GM13976 (cell line): ENCODE results near the gene KIF6.
"Not testable (repeated sequence)": the region's sequence is repeated elsewhere in the genome, so short reads cannot be mapped to it uniquely, and the experiment has no call there.

ENCODE experiments used
- DNase-seq: peaks from one replicate; pipeline ENCODE4 v3.0.0; 2012; ENCODE audit warnings: low spot score
- CTCF ChIP-seq: IDR thresholded peaks from 2 replicates; pipeline ENCODE4 v1.5.1; 2012; ENCODE audit warnings: borderline replicate concordance, mild to moderate bottlenecking; ENCODE audit not compliant: insufficient read depth; ENCODE audit errors: extremely low read depth, missing control alignments, control extremely low read depth
- in situ Hi-C: fragments of 300-500 bp; cut with MboI; formaldehyde crosslinking; loops from one replicate; pipeline ENCODE4 v1.12.0; 2022; ENCODE audit warnings: low sequenced_read_pairs, mixed read lengths, inconsistent platforms; ENCODE audit not compliant: unreplicated experiment

The KIF6 gene

GRCh38 chr6:39520411-39520810 lies 204.8 kb downstream of the KIF6 start:
- no peak for TF ChIP-seq CTCF

GRCh38 chr6:39518221-39518620 lies 207.0 kb downstream of the KIF6 start:
- DNase-seq: no peak
- in situ Hi-C loops: no loop called here
- TF ChIP-seq CTCF: no peak

More at GRCh38 chr6:39520411-39520810, 204.8 kb downstream of the KIF6 start:
- in situ Hi-C loops: no loop called here
- no peak for DNase-seq

- in situ Hi-C loops: no loop called here
- no peak for DNase-seq
- no peak for TF ChIP-seq CTCF
Observed at GRCh38 chr6:39517756-39518155, 207.5 kb downstream of the KIF6 start.

GRCh38 chr6:39516471-39516870 lies 208.7 kb downstream of the KIF6 start:
- DNase-seq: no peak
- no peak for TF ChIP-seq CTCF
- in situ Hi-C loops: no loop called here

GRCh38 chr6:39515471-39515870 lies 209.7 kb downstream of the KIF6 start:
- in situ Hi-C loops: no loop called here
- no peak for TF ChIP-seq CTCF
- no peak for DNase-seq

GRCh38 chr6:39515006-39515405 lies 210.2 kb downstream of the KIF6 start:
- no peak for TF ChIP-seq CTCF
- in situ Hi-C loops: no loop called here
- DNase-seq: no peak

GRCh38 chr6:39509831-39510230 lies 215.4 kb downstream of the KIF6 start:
- in situ Hi-C loops, DNase-seq: not testable (repeated sequence)
